Breast epithelium (tissue), 4 donors: ENCODE data around the gene SAMD11. TPM values are rescaled to one million over a fixed set of nuclear protein-coding genes. Genes with fewer than 3 reads are reported as not detected.
A peak's percentile ranks its signal among the peaks of the same experiment; 100 is the strongest.
"Not testable (repeated sequence)": the region's sequence is repeated elsewhere in the genome, so short reads cannot be mapped to it uniquely, and the experiment has no call there.

Experiments
- DNase-seq, 2 donors: peaks; one replicate each; pipeline ENCODE4 v3.0.0-alpha.2; 2019; ENCODE audit warnings: low spot score in 2 of 2
- H3K27ac ChIP-seq, 2 donors: fragments of 200-600 bp; sonication (generic) in 1 of 2; one replicate each; pipeline ENCODE4 v1.5.1; 2016 to 2019; ENCODE audit warnings: mild to moderate bottlenecking in 1 of 2
- H3K27me3 ChIP-seq, 2 donors: fragments of 200-600 bp; sonication (generic) in 1 of 2; one replicate each; pipeline versions ENCODE4 v1.5.1 to v1.6.0; 2017 to 2019; ENCODE audit warnings: control low read depth in 1 of 2, mild to moderate bottlenecking in 1 of 2
- H3K36me3 ChIP-seq: fragments of 200-600 bp; one replicate; pipeline ENCODE4 v1.5.1; 2019
- H3K4me1 ChIP-seq, 2 donors: fragments of 200-600 bp; sonication (generic); one replicate each; pipeline ENCODE4 v1.5.1; 2016 to 2019; ENCODE audit warnings: control low read depth in 1 of 2
- H3K4me3 ChIP-seq, 3 donors: fragments of 200-600 bp; sonication (generic); 1 replicate in 2 of 3; 2 replicates in 1 of 3; pipeline ENCODE4 v1.5.1; 2016 to 2019; ENCODE audit warnings: mild to moderate bottlenecking in 3 of 3, moderate library complexity in 2 of 3
- H3K9me3 ChIP-seq, 2 donors: fragments of 200-600 bp; sonication (generic) in 1 of 2; one replicate each; pipeline ENCODE4 v1.5.1; 2016 to 2019; ENCODE audit warnings: control low read depth in 1 of 2
- POLR2A ChIP-seq: fragments of 450-650 bp; IDR thresholded peaks from one replicate; pipeline ENCODE4 v1.6.1; 2016; ENCODE audit warnings: antibody characterized with exemption, mild to moderate bottlenecking, moderate library complexity
- POLR2AphosphoS5 ChIP-seq, 3 donors: sonication (generic); formaldehyde crosslinking; IDR thresholded peaks; one replicate each; pipeline ENCODE4 v1.6.1; 2017; ENCODE audit warnings: antibody characterized with exemption in 3 of 3
- intact Hi-C: fragments of 100-400 bp; cut with DNase I; formaldehyde crosslinking; loops from one replicate; pipeline ENCODE4 v1.15.1; 2023; ENCODE audit warnings: low total_unique reads
- total RNA-seq, 3 donors: library from RNA; depleted of rRNA; stranded (reverse); fragments of >200 nt; gene quantifications; one replicate each; pipeline ENCODE4 v1.1.0, GENCODE V29; 2016
- TF ChIP-seq, protein P1 (sequence below), 3 donors: fragments of 450-650 bp; IDR thresholded peaks; one replicate each; pipeline ENCODE4 v1.5.1; 2016 to 2017; ENCODE audit warnings: antibody characterized with exemption in 3 of 3, mild to moderate bottlenecking in 3 of 3, moderate library complexity in 3 of 3

Gene SAMD11
- total RNA-seq, 3 donors from 2014 or later = 0.16 to 23.0 (median 2.9) TPM

DNA sequence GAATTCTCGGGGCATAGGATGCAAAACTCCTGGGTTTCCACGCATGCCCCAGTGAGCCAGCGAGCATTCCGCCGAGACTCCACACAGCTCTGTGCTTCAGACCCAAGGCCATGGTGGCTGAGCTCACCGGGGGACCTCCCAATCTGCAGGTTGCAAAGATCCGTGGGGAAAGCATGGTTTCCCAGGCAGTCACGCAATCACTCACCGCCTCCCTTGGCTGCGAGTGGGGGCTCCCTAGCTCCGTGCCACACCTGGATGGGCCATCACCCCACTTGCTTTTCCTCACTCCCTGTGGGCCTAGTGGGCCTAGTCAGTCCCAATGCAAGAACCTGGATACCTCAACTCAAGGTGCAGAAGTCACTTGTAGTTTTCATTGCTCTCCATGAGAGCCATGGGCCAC, 37.0 kb upstream of the SAMD11 start:
- Histone ChIP-seq H3K4me3 (no peak overlapping the region), H3K36me3 (no peaks in the 10 kb centered on the region), H3K9me3 (no peaks in the 10 kb centered on the region), H3K27me3 (no peaks in the 10 kb centered on the region), H3K4me1 (no peaks in the 10 kb centered on the region), H3K27ac (no peak overlapping the region)
- TF ChIP-seq POLR2A (no peak), POLR2AphosphoS5 (IDR thresholded peaks at IDR 0.05) (no peak)
- TF ChIP-seq, protein P1, sequence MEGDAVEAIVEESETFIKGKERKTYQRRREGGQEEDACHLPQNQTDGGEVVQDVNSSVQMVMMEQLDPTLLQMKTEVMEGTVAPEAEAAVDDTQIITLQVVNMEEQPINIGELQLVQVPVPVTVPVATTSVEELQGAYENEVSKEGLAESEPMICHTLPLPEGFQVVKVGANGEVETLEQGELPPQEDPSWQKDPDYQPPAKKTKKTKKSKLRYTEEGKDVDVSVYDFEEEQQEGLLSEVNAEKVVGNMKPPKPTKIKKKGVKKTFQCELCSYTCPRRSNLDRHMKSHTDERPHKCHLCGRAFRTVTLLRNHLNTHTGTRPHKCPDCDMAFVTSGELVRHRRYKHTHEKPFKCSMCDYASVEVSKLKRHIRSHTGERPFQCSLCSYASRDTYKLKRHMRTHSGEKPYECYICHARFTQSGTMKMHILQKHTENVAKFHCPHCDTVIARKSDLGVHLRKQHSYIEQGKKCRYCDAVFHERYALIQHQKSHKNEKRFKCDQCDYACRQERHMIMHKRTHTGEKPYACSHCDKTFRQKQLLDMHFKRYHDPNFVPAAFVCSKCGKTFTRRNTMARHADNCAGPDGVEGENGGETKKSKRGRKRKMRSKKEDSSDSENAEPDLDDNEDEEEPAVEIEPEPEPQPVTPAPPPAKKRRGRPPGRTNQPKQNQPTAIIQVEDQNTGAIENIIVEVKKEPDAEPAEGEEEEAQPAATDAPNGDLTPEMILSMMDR (IDR thresholded peaks at IDR 0.05) = no peak
- intact Hi-C loops = no loop called here
- no peak for DNase-seq

DNA sequence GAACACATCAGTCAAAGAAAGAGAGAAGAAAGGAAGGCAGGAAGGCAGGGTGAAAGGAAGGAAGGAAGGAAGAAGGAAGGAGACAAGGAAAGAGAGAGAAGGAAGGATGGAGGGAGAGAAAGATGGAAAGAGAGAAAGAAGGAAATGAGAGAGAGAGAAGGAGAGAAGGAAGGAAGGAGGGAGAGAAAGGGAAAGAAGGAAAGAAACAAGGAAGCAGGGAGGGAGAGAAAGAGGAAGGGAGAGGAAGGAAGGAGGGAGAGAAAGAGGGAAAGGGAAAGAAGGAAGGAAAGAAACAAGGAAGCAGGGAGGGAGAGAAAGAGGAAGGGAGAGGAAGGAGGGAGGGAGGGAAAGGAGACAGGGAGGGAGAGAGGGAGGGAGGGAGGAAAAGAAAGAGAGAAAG, 35.4 kb upstream of the SAMD11 start:
- H3K27me3 ChIP-seq = no peaks in the 10 kb centered on the region
- no peaks in the 10 kb centered on the region for H3K9me3 ChIP-seq
- DNase-seq = no peak
- TF ChIP-seq, protein P1 (IDR thresholded peaks at IDR 0.05) = no peak
- TF ChIP-seq POLR2AphosphoS5 (IDR thresholded peaks at IDR 0.05) = no peak
- TF ChIP-seq POLR2A = no peak
- no peak overlapping the region for H3K4me3 ChIP-seq
- intact Hi-C loops = no loop called here
- H3K4me1 ChIP-seq = no peaks in the 10 kb centered on the region
- no peaks in the 10 kb centered on the region for H3K36me3 ChIP-seq
- no peak overlapping the region for H3K27ac ChIP-seq

DNA sequence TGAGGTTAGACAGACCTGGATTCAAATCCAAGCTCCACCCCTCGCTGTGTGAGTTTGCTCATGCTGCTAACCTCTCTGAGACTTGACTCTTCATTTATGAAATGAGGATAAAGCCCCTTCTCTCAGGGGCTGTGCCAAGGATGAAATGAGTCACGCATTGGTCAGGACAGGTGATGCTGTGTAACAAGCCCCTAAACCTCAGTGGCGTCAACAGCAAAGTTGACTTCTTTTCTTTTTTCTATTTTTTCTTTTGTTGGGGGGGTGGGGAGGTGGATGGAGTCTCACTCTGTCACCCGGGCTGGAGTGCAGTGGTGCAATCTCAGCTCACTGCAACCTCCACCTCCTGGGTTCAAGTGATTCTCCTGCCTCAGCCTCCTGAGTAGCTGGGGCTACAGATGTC, 33.9 kb upstream of the SAMD11 start:
- H3K4me3 ChIP-seq, DNase-seq, H3K4me1 ChIP-seq, intact Hi-C loops, H3K27ac ChIP-seq, H3K36me3 ChIP-seq, H3K27me3 ChIP-seq, H3K9me3 ChIP-seq: not testable (repeated sequence)

DNA sequence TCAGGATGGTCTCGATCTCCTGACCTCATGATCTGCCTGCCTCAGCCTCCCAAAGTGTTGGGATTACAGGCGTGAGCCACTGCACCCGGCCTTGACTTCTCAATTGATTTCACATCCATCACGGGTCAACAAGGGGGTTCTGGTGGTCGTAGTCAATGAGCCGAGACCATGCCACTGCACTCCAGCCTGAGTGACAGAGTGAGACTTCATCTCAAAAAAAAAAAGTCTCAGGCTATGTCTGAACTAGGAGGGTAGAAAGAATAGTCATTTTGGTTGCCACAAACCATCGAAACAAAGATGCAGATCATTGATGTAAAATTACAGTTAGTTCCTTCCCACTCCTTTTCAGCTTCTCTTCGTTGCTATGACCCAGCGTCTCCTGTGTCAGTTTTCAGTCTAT, 33.5 kb upstream of the SAMD11 start:
- H3K36me3 ChIP-seq, H3K27ac ChIP-seq, DNase-seq, H3K27me3 ChIP-seq, H3K9me3 ChIP-seq, intact Hi-C loops, H3K4me3 ChIP-seq, H3K4me1 ChIP-seq: not testable (repeated sequence)

DNA sequence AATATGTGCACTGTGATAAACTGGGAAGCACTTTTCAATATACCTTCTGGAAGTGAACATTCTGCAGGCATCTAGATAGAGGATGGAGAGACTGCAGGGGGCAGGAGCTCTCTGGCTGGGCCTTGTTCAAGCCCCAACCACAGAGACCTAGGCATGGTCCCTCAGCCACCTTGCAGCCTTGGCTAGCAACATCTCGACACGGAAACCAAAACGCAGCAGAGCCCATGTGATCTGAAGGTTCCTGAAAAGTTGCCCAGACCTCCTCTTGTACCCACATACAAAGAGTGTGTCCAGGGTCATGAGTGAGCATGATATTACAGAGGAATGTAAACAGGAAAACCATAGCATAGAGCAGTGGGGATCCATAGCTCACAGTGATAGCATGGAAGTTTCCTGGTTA, 33.1 kb upstream of the SAMD11 start:
- no peaks in the 10 kb centered on the region for H3K36me3 ChIP-seq
- intact Hi-C loops = no loop called here
- no peak overlapping the region for H3K27ac ChIP-seq
- DNase-seq = no peak
- no peaks in the 10 kb centered on the region for H3K27me3 ChIP-seq
- no peaks in the 10 kb centered on the region for H3K9me3 ChIP-seq
- H3K4me3 ChIP-seq = no peak overlapping the region
- no peaks in the 10 kb centered on the region for H3K4me1 ChIP-seq
- TF ChIP-seq POLR2AphosphoS5 (IDR thresholded peaks at IDR 0.05) (no peak), POLR2A (no peak)
- TF ChIP-seq, protein P1 (IDR thresholded peaks at IDR 0.05) = no peak

DNA sequence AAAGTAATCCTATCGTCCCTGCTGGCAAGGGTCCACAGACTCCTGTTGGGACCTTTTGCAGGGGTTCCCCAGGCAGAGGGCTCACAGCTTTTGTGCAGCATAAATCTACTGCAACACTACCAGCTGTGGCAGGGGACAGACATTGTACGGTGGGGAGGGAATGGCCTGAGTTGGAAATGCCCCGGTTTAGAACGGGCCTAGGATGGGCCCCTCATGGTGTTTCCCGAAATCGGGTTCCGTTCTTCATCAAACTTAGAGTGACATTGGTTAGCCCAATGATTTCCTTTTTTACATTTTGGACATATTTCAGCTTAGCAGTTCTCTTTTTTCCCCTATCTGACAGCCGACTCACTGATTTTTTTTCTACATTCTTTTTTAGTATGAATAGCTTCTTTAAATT, 26.5 kb upstream of the SAMD11 start:
- H3K4me1 ChIP-seq = no peaks in the 10 kb centered on the region
- TF ChIP-seq POLR2A (no peak), POLR2AphosphoS5 (IDR thresholded peaks at IDR 0.05) (no peak)
- TF ChIP-seq, protein P1 (IDR thresholded peaks at IDR 0.05) = no peak
- no peak for DNase-seq
- H3K27ac ChIP-seq = no peak overlapping the region
- no peaks in the 10 kb centered on the region for H3K9me3 ChIP-seq
- no peaks in the 10 kb centered on the region for H3K36me3 ChIP-seq
- intact Hi-C loops = no loop called here
- H3K27me3 ChIP-seq = peaks cover 0 to 12% of the 10 kb centered on the region in 2 donors
- H3K4me3 ChIP-seq = no peak overlapping the region

DNA sequence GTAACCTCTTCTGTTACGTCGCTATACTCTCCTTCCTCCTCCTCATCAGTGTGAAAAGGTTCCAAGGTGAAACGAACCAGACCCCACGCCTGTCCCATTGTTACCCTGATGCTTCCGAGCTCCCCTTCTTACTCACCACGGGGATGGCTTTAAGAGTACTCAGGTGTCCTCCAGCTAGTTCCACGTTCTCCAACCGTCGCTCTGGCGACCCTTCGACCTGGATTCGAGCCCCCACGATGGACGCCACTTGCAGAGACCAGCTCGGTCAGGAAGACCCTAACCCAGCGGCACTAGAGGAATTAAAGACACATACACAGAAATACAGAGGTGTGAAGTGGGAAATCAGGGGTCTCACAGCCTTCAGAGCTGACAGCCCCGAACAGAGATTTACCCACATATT, 25.8 kb upstream of the SAMD11 start:
- H3K36me3 ChIP-seq, intact Hi-C loops, DNase-seq, H3K4me1 ChIP-seq, H3K27ac ChIP-seq, H3K9me3 ChIP-seq: not testable (repeated sequence)
- peaks cover 0 to 12% of the 10 kb centered on the region in 2 donors for H3K27me3 ChIP-seq
- H3K4me3 ChIP-seq = peak overlapping the region in 2 of 3 donors; percentile 7 to 33
